SU-DHL-6 (cell line): ENCODE measurements around the gene FAM107B.

Experiments used
- H2AFZ ChIP-seq: fragments of 200-600 bp; sonication (generic); 2 replicates; pipeline ENCODE4 v1.6.1; 2014; ENCODE audit warnings: low read depth, mild to moderate bottlenecking, moderate library complexity, mixed read lengths, antibody characterized with exemption, low read length; ENCODE audit not compliant: severe bottlenecking
- H3F3A ChIP-seq: fragments of 200-600 bp; shearing (Covaris generic); 2 replicates; pipeline ENCODE4 v1.6.0; 2016; ENCODE audit warnings: antibody characterized with exemption, mild to moderate bottlenecking; ENCODE audit not compliant: insufficient read depth
- H3K27ac ChIP-seq: fragments of 200-600 bp; sonication (generic); 2 replicates; pipeline ENCODE4 v1.5.1; 2016; ENCODE audit warnings: low read depth, mild to moderate bottlenecking, low read length, moderate library complexity, mixed read lengths
- H3K27me3 ChIP-seq: fragments of 200-600 bp; sonication (generic), shearing (Covaris generic); 2 replicates; pipeline ENCODE4 v1.6.0; 2014; ENCODE audit warnings: mild to moderate bottlenecking, low read length
- H3K36me3 ChIP-seq: fragments of 200-600 bp; sonication (generic); 2 replicates; pipeline ENCODE4 v1.6.1; 2014; ENCODE audit warnings: mild to moderate bottlenecking, low read length, mixed read lengths
- H3K4me2 ChIP-seq: fragments of 300-600, 200-600 bp; shearing (Covaris generic), sonication (generic); 2 replicates; pipeline ENCODE4 v1.6.0; 2014; ENCODE audit warnings: low read length, low read depth, mild to moderate bottlenecking; ENCODE audit not compliant: poor library complexity, severe bottlenecking
- H3K4me3 ChIP-seq: fragments of 200-600 bp; sonication (generic); 2 replicates; pipeline ENCODE4 v1.5.1; 2014; ENCODE audit warnings: antibody characterized with exemption, low read length, mild to moderate bottlenecking, mixed read lengths; ENCODE audit not compliant: insufficient read depth, poor library complexity, severe bottlenecking
- H3K79me2 ChIP-seq: fragments of 200-600 bp; sonication (generic); 2 replicates; pipeline ENCODE4 v1.6.1; 2014; ENCODE audit warnings: mild to moderate bottlenecking, low read length, moderate library complexity; ENCODE audit not compliant: insufficient read depth
- H3K9ac ChIP-seq: fragments of 200-600 bp; sonication (generic); 2 replicates; pipeline ENCODE4 v1.7.0; 2014; ENCODE audit warnings: mild to moderate bottlenecking, low read length
- H3K9me2 ChIP-seq: fragments of 200-600 bp; sonication (generic); replicated peaks from 2 replicates; pipeline ENCODE4 v1.6.1; 2014; ENCODE audit warnings: low read length; ENCODE audit not compliant: insufficient read depth
- H3K9me3 ChIP-seq: fragments of 200-600 bp; sonication (generic); 2 replicates; pipeline ENCODE4 v1.6.1; 2014; ENCODE audit warnings: low read length, mixed read lengths; ENCODE audit not compliant: insufficient read depth
- H4K20me1 ChIP-seq: fragments of 200-600 bp; sonication (generic); 2 replicates; pipeline ENCODE4 v1.6.1; 2014; ENCODE audit warnings: low read depth, mild to moderate bottlenecking, antibody characterized with exemption, low read length, moderate library complexity, mixed read lengths
- CTCF ChIP-seq: fragments of 200-600 bp; sonication (generic); IDR thresholded peaks from one replicate; pipeline ENCODE4 v1.5.1; 2017; ENCODE audit warnings: antibody characterized with exemption, mild to moderate bottlenecking, low read length, moderate library complexity; ENCODE audit not compliant: insufficient read depth, poor library complexity, severe bottlenecking
- EZH2phosphoT487 ChIP-seq: fragments of 200-600 bp; sonication (generic), shearing (Covaris generic); conservative IDR thresholded peaks from 2 replicates; pipeline ENCODE4 v1.6.1; 2018; ENCODE audit warnings: mild to moderate bottlenecking, antibody characterized with exemption, low read length, moderate library complexity, mixed read lengths

FAM107B gene

DNA sequence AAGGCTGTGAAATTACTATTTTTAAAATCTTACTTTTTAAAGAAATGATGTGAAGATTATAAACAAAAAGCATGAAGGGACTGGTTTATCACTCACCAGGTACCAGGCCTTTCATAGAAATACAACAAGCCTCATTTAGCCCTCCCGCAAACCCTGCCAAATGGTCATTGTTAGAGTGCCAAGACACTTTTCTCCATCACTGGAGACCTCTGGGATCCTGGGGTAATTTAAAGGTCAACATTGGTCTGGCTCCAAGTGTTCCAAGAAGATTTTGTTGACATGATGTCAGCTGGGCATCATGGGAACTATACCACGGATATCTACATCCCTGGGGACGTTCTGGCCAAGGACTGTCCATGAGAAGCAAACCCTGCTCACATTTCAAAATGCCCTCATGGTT is 306.0 kb downstream of the FAM107B start:
- no peaks in the 10 kb centered on the region for H3K79me2 ChIP-seq
- H3K27ac ChIP-seq = no peak overlapping the region
- no peak overlapping the region for H3K9ac ChIP-seq
- no peak overlapping the region for H2AFZ ChIP-seq
- no peaks in the 10 kb centered on the region for H3F3A ChIP-seq
- no peak overlapping the region for H3K4me3 ChIP-seq
- no peaks in the 10 kb centered on the region for H3K9me2 ChIP-seq
- H3K36me3 ChIP-seq = no peaks in the 10 kb centered on the region
- TF ChIP-seq CTCF = no peak
- TF ChIP-seq EZH2phosphoT487 = no peak
- H3K4me2 ChIP-seq = no peak overlapping the region
- H4K20me1 ChIP-seq = no peaks in the 10 kb centered on the region
- H3K9me3 ChIP-seq = no peaks in the 10 kb centered on the region
- no peaks in the 10 kb centered on the region for H3K27me3 ChIP-seq
